A673 (cell line): ENCODE data around the gene MICAL3.

ENCODE experiments used
- CTCF ChIP-seq: fragments of 300-800, 200-600 bp; sonication (generic); conservative IDR thresholded peaks from 2 replicates; pipeline ENCODE4 v1.5.1; 2017; ENCODE audit warnings: low read depth, mild to moderate bottlenecking, antibody characterized with exemption, low read length, moderate library complexity, mixed read lengths
- EZH2 ChIP-seq: fragments of 200-600 bp; sonication (generic); IDR thresholded peaks from 2 replicates; pipeline ENCODE4 v1.6.1; 2017; ENCODE audit warnings: borderline replicate concordance, low read depth, mild to moderate bottlenecking, mixed read lengths, antibody characterized with exemption, low read length; ENCODE audit not compliant: poor library complexity, severe bottlenecking

GRCh38 chr22:17882727-17883126 lies 141.6 kb downstream of the MICAL3 start:
- TF ChIP-seq CTCF (no peak), EZH2 (no peak)
